ENCODE results near the gene CXXC5. TPM values are rescaled to one million over a fixed set of nuclear protein-coding genes. Genes with fewer than 3 reads are reported as not detected.

The CXXC5 gene
- polyA plus RNA-seq, 4 donors, result 212 to 238 (median 220) TPM

DNA sequence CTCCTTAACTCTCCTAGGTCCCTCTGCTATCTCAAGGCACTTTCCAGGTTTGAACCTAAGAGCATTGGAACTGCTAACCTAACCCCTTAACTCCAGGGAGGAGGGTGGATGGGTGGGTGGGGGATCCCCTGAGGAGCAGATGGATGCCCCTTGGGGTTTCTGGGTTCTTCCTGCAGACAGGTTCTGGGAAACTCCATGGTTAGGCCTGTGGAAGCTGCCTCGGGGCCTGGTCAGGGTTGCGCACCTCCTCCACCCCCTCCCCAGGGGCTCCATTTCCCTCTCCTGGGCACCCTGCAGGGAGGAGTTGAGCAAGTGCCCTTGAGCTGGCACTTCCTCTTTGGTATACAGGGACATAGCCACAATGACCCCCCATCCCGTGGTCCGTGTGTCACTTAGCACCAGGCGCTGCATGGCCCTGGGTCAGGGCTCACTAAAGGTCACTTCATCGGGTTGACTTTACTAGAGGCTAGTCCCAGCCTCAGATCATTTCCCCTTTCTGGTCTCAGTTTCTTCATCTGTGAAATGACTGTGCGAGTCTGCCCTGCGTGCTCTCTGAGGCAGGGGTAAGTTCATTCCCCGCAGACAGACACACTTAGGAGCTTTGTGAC, 16.0 kb downstream of the CXXC5 start:
- no peak for DNase-seq (ENCODE audit: low read depth in 4 of 4, low spot score in 2 of 4)

DNA sequence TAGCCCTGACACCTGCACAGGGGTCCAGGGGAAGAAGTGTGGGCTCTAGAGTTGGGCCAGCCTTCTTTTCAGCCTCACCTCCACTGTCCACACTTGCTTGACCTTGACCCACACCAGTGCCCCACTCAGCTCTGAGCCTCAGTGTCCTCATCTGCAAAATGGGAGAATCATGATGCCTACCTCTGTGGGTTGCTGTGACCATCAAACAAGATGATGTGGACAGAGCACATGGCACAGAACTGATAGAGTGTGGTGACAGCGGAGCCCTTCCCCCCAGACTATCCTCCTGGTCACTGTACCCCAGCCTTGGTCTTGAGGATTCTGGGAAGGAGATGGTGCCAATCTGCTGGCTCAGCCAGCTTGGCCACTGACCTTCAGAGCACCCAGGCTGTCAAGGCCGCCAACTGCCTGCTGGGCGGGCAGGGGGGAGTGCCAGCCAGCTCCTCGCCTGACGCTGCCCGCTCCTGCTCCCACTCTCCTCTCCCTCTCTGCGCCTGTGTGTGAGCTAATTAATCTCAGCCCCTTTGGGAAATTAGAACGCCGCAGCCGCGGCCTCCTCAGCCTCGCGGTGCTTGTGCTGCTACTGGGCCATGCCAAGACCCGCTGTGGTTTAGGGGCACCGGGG, 16.7 kb downstream of the CXXC5 start:
- DNase-seq (ENCODE audit: low read depth in 4 of 4, low spot score in 2 of 4), result no peak

DNA sequence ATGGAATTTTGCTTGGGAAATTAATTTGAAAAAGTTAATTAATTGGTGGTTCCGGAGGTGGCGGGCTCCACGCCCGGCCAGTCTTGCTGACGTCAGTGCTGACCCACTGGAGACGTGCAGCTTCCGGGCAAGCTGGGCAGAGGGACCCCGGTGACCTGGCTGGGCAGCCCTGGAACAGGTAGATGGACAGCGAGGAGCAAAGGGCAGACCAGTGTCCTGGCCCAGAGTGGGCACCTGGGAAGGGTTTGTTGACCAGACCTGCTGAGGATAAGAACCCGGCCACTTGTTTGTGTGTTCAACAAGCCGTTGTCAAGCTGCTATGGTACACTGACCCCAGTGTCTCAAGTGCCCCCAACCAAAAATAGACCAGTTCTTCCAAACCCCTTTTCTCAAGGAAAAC, 17.5 kb downstream of the CXXC5 start:
- no peak for DNase-seq (ENCODE audit: low read depth in 4 of 4, low spot score in 2 of 4)

GRCh38 chr5:139666551-139666950, 18.4 kb downstream of the CXXC5 start:
- DNase-seq (ENCODE audit: low read depth in 4 of 4, low spot score in 2 of 4), result no peak

DNA sequence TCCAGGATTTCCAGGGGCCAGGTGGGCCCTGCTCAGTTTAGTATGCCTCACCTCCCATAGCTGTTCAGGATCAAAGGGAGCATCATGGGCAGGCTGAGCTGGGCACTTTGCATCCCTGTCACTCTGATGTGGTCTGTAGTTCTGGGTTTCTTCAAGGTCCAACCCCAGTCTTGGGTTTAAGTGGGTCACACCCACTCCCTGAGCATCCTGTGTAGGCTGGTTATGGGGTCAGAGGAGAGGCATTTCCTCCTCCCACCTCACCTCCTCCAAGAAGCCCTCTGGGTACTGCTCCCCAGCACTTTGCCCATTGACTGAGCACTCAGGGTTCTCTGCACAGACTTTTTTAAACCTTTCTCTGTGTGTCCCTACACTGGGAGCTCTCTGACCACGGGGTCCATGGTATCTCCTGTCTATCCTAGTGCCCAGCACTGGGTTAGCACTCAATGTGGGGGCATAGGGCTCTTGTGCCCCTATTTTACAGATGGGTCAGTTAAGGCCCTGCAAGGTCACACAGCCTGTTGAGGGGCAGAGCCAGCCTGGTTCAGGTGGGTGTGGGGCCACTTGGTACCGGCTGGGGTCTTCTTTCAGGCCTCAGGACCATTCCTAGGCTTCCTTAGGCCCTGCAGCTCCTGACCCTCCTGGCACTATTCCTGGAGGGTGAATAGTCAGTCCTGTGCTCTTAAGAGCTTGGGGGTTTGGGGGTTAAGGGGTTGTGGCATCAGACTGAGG, 19.0 kb downstream of the CXXC5 start:
- DNase-seq (ENCODE audit: low read depth in 4 of 4, low spot score in 2 of 4), result no peak

GRCh38 chr5:139667730-139668063, 19.5 kb downstream of the CXXC5 start:
- no peak for DNase-seq (ENCODE audit: low read depth in 4 of 4, low spot score in 2 of 4)

GRCh38 chr5:139668064-139668880, 20.1 kb downstream of the CXXC5 start:
- DNase-seq (ENCODE audit: low read depth in 4 of 4, low spot score in 2 of 4), result no peak

DNA sequence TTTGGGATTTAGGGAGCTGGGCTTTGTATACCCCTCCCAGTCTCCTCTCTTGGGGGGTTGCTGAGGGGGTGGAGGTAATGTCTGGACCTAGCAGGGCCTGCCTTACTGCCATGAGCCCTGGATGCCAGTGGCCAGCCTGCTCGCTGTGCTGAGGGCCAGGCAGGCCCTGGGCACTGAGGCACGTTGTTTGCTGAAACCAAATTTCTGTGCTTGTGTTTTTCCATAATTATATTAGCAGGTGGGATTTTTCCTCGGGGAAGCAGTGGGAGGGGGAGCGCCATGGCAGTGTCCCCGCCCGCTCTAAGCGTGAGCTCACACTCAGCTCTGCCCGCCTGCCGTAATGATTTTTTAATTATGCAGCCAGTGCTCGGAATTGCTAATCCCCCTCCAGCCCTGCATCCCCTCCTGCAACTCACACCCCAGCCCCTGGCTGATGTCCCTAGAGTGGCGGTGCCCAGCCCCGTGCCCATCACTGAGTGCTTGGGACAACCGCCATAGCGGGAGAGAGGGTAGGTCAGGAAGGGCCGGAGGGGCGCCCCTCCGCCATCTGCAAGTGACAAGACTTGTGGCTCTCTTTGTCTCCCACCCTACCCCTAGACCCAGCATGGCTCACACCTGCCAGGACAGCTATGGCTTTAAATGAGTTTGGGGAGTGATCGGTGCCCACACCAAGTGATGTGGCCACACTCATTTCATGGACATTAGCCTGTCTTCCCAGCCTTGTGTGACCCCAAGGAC, 20.9 kb downstream of the CXXC5 start:
- DNase-seq (ENCODE audit: low read depth in 4 of 4, low spot score in 2 of 4), result no peak

GRCh38 chr5:139669662-139670368, 21.7 kb downstream of the CXXC5 start:
- DNase-seq (ENCODE audit: low read depth in 4 of 4, low spot score in 2 of 4), result no peak

GRCh38 chr5:139670369-139671095, 22.4 kb downstream of the CXXC5 start:
- no peak for DNase-seq (ENCODE audit: low read depth in 4 of 4, low spot score in 2 of 4)

DNA sequence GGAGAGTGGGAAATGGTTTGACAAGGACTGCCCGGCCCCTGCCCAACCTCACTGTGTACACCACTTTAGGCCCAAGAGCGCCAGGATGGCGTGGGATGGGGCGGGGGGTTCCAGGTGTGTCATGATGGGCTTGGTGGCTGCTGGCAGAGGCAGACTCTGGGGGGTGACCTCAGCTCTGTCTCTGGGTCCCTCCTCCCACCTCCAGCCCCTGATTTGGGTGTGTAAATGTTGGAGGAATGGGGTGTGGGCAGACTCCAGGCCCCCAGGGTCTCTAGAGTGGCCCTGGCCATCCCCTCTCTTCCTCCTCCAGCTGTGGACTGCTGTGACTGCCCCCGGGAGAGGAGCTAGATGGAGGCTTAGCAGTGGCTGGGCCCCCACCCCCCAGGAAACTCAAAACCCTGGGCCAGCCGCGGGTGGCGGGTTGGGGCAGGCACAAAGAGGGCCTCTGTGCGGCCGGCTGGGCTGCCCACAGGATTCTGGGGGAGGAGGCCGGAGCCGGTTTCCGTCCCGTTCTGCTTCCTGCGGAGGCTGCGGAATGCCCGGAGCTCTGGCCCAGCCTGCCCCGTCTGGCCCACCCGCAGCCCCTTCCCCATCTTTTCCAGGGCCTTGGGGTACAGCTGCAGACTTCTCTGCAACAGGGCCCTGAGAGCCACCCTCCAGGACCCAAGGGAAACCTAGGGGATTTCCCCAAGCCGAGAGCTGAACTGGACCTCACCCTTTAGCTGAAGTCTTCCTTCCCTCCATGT, 23.1 kb downstream of the CXXC5 start:
- no peak for DNase-seq (ENCODE audit: low read depth in 4 of 4, low spot score in 2 of 4)

GRCh38 chr5:139675213-139675612, 27.1 kb downstream of the CXXC5 start:
- DNase-seq (ENCODE audit: low read depth in 4 of 4, low spot score in 2 of 4), result no peak

DNA sequence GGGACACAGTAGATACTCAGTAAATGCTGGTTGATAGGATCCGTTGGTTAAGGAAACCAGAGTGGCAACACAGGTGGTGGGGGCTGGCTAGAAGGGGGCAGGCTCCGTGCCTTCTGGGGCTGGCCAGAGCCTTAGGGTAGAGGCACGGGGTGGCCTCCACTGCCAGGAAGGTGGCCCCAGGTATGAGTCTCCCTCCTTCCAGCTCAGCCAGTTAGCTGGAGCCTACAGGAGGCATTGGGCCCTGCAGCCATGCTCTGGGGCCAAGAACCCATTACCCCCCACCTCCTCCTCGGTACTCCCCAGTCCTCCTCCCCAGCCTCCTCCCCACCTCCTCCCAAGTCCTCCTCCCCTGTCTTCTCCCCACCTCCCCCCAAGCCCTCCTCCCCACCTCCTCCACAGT, 27.7 kb downstream of the CXXC5 start:
- DNase-seq (ENCODE audit: low read depth in 4 of 4, low spot score in 2 of 4), result no peak

GRCh38 chr5:139676406-139676805, 28.3 kb downstream of the CXXC5 start:
- DNase-seq (ENCODE audit: low read depth in 4 of 4, low spot score in 2 of 4), result no peak

- DNase-seq (ENCODE audit: low read depth in 4 of 4, low spot score in 2 of 4), result no peak
Observed at GRCh38 chr5:139676951-139677735, 29.0 kb downstream of the CXXC5 start.

DNA sequence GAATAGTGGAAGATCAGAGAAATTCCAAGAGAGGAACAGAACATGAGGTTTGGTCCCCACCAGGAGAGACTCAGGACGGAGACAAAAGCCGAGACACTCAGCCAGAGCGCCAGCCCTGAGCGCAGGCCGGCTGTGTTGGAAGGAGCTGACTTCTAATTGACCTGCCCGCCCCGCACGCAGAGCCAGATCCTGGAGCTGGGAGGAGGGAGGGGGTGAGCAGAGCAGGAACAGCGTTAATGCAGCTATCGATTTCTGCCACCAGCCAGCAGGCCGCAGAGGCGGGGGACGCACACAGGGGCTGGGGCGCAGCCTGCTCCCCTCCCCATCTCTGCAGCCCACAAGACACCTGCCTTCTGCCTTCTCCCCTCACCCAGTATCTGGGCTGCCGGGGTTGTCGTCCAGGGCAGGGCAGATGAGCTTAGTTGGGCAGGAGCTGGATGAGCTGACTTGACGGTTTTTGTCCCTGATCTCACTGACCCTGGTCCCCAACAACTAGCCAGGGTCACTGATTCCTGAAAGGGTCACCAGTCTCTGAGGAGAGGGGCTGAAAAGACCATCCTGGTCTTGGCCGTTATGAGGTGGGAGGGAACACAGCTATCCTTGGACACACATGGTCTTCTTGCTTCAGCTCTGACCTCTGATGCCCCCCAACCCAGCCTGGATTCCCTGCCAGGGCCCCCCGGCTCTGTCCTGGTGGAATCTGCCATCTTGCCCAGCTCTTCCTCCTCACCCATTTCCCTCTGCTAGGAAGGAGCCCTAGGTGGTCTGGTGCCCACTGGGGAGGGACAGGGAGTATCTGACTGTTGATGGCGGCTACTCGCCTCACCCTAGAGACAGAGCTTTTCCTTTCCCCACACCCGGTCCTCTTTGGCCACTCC, 29.8 kb downstream of the CXXC5 start:
- DNase-seq (ENCODE audit: low read depth in 4 of 4, low spot score in 2 of 4), result no peak
